H1 (cell line): ENCODE results near the gene SEPTIN1.

ENCODE experiments used
- CTBP2 ChIP-seq: IDR thresholded peaks from 2 replicates; pipeline ENCODE4 v1.7.0; 2011; ENCODE audit warnings: borderline replicate concordance, mild to moderate bottlenecking, moderate library complexity, mixed read lengths, low read length; ENCODE audit not compliant: insufficient read depth, insufficient read length
- GABPA ChIP-seq: IDR thresholded peaks from 2 replicates; pipeline ENCODE4 v1.6.1; 2011; ENCODE audit warnings: mild to moderate bottlenecking, low read length, moderate library complexity, borderline replicate concordance; ENCODE audit not compliant: insufficient read depth
- POLR2A ChIP-seq, 2 experiments: IDR thresholded peaks; 1 replicate in 1 of 2; 2 replicates in 1 of 2; pipeline ENCODE4 v1.6.1; 2011; ENCODE audit warnings: low read depth in 2 of 2, low read length in 2 of 2, mild to moderate bottlenecking in 2 of 2; ENCODE audit errors: control extremely low read depth in 1 of 2

GRCh38 chr16:30380072-30380802 is 2.1 kb downstream of the SEPTIN1 start:
- no peak for TF ChIP-seq GABPA
- TF ChIP-seq CTBP2, result no peak
- TF ChIP-seq POLR2A (IDR thresholded peaks at IDR 0.05; ENCODE audit: control extremely low read depth in 1 of 2, low read depth in 2 of 2, low read length in 2 of 2), result no peak
